ENCODE measurements around the gene L1TD1. TPM values are rescaled to one million over a fixed set of nuclear protein-coding genes. Genes with fewer than 3 reads are reported as not detected.

L1TD1 gene
- total and polyA plus RNA-seq, 4 donors: 0.28 to 2.0 (median 0.61) TPM

DNA sequence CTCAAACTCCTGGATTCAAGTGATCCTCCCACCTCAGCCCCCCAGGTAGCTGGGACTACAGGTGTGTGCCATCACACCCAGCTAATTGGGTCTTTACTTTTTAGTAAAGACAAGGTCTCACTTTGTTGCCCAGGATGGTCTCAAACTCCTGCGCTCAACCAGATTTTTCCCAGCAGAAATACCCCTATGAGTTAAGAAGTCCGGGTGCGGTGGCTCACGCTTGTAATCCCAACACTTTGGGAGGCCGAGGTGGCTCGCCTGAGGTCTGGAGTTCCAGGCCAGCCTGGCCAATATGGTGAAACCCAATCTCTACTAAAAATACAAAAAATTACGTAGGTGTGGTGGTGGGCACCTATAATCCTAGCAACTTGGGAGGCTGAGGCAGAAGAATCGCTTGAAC is 6.5 kb upstream of the L1TD1 start:
- no peak for DNase-seq
- TF ChIP-seq, protein P1, sequence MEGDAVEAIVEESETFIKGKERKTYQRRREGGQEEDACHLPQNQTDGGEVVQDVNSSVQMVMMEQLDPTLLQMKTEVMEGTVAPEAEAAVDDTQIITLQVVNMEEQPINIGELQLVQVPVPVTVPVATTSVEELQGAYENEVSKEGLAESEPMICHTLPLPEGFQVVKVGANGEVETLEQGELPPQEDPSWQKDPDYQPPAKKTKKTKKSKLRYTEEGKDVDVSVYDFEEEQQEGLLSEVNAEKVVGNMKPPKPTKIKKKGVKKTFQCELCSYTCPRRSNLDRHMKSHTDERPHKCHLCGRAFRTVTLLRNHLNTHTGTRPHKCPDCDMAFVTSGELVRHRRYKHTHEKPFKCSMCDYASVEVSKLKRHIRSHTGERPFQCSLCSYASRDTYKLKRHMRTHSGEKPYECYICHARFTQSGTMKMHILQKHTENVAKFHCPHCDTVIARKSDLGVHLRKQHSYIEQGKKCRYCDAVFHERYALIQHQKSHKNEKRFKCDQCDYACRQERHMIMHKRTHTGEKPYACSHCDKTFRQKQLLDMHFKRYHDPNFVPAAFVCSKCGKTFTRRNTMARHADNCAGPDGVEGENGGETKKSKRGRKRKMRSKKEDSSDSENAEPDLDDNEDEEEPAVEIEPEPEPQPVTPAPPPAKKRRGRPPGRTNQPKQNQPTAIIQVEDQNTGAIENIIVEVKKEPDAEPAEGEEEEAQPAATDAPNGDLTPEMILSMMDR (IDR thresholded peaks at IDR 0.05; ENCODE audit: control extremely low read depth, extremely low read depth): no peak
- 97 to 99% methylated on average over 8 of the region's 8 CpGs for WGBS, 2 donors
- no peak overlapping the region for H3K27ac ChIP-seq (ENCODE audit: low read depth in 1 of 2, low read length in 1 of 2)
- no peak overlapping the region for H3K9ac ChIP-seq (ENCODE audit: insufficient read depth in 1 of 2, low read length in 2 of 2)
- H3K4me3 ChIP-seq: no peak overlapping the region
- no peaks in the 10 kb centered on the region for H3K36me3 ChIP-seq (ENCODE audit: control insufficient read depth in 4 of 4, insufficient read depth in 4 of 4, low read length in 4 of 4)
- no peak for ATAC-seq (ENCODE audit: insufficient read depth, low FRiP score)
- peaks cover 0 to 4% (median 0%) of the 10 kb centered on the region in 5 donors for H3K4me1 ChIP-seq (ENCODE audit: control insufficient read depth in 5 of 5, insufficient read depth in 5 of 5, low read length in 5 of 5)
- H3K9me3 ChIP-seq (ENCODE audit: control insufficient read depth in 4 of 4, insufficient read depth in 3 of 4, low read length in 3 of 4): no peaks in the 10 kb centered on the region
- no peaks in the 10 kb centered on the region for H3K27me3 ChIP-seq (ENCODE audit: control insufficient read depth in 3 of 3, insufficient read depth in 3 of 3, low read length in 2 of 3)

DNA sequence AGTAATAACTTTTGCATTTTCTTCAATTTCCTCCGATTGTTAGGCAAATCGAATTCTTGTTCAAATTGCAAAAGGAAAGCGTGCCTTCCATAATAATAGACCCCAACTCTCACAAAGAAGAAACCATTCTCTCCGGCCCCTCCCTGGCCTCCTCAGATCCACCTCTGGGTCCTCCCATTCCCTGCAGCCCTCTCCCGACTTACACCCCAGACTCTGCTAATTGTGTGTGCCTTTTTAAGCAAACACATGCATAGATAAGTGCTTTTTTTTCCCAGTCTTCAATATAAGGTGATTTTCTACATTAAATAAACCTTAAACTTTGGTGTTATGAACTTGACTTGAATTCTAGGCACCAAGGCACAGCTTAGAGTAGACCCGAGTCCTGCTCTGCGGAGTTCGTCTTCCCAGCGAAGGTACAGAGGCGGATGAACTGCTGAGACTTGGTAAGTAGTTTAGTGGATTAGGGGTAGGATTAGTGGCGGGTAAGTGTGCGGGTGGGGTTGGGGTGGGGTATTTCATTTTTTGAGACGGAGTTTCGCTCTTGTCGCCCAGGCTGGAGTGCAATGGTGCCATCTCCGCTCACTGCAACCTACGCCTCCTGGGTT is 1.5 kb downstream of the L1TD1 start:
- TF ChIP-seq, protein P1 (IDR thresholded peaks at IDR 0.05; ENCODE audit: control extremely low read depth, extremely low read depth): no peak
- Histone ChIP-seq H3K4me3 (no peak overlapping the region), H3K27ac (ENCODE audit: low read depth in 1 of 2, low read length in 1 of 2) (no peak overlapping the region), H3K9me3 (ENCODE audit: control insufficient read depth in 4 of 4, insufficient read depth in 3 of 4, low read length in 3 of 4) (no peaks in the 10 kb centered on the region), H3K36me3 (ENCODE audit: control insufficient read depth in 4 of 4, insufficient read depth in 4 of 4, low read length in 4 of 4) (no peaks in the 10 kb centered on the region), H3K4me1 (ENCODE audit: control insufficient read depth in 5 of 5, insufficient read depth in 5 of 5, low read length in 5 of 5) (peaks cover 0 to 8% (median 0%) of the 10 kb centered on the region in 5 donors), H3K9ac (ENCODE audit: insufficient read depth in 1 of 2, low read length in 2 of 2) (no peak overlapping the region), H3K27me3 (ENCODE audit: control insufficient read depth in 3 of 3, insufficient read depth in 3 of 3, low read length in 2 of 3) (peaks cover 0 to 5% (median 4%) of the 10 kb centered on the region in 3 donors)
- DNase-seq: no peak
- no peak for ATAC-seq (ENCODE audit: insufficient read depth, low FRiP score)
- 80 to 90% methylated on average over 17 of the region's 17 CpGs for WGBS, 2 donors

DNA sequence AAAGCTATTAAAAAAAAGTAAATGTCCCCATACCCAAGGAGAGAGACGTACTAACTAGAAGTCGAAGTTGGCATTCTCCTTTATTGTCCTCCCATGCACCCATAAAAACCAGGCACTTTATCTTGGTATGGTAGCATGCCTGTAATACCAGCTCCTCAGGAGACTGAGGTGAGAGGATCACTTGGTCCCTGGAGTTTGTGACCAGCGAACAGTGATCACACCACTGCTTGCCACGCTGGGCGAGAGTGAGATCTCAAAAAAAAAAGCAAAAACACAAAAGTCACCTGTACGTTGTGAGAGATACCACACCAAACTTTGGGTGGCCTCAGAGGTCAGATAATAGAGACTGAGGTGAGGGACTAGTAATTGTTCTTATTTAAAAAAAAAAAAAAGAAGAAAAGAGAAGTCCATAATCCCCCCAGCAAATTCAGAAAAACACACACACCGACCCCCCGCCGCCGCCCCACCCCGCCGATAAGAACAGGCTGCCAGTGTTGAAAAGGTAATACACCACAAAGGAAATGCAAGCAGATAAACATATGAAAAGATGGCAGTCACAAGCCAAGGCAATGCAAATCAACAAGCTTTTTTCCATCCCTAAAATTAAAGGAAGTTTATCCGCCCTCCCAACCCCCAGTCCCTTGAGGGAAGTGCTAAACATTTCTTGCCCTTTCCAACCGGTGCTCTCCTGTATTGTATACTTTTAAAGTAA is 3.6 kb downstream of the L1TD1 start:
- DNase-seq (no peak), ATAC-seq (ENCODE audit: insufficient read depth, low FRiP score) (no peak)
- Histone ChIP-seq H3K9me3 (ENCODE audit: control insufficient read depth in 4 of 4, insufficient read depth in 3 of 4, low read length in 3 of 4) (no peaks in the 10 kb centered on the region), H3K27me3 (ENCODE audit: control insufficient read depth in 3 of 3, insufficient read depth in 3 of 3, low read length in 2 of 3) (peaks cover 0 to 5% (median 4%) of the 10 kb centered on the region in 3 donors), H3K27ac (ENCODE audit: low read depth in 1 of 2, low read length in 1 of 2) (no peak overlapping the region), H3K36me3 (ENCODE audit: control insufficient read depth in 4 of 4, insufficient read depth in 4 of 4, low read length in 4 of 4) (no peaks in the 10 kb centered on the region), H3K4me1 (ENCODE audit: control insufficient read depth in 5 of 5, insufficient read depth in 5 of 5, low read length in 5 of 5) (peaks cover 0 to 8% (median 0%) of the 10 kb centered on the region in 5 donors), H3K9ac (ENCODE audit: insufficient read depth in 1 of 2, low read length in 2 of 2) (no peak overlapping the region), H3K4me3 (no peak overlapping the region)
- TF ChIP-seq, protein P1 (IDR thresholded peaks at IDR 0.05; ENCODE audit: control extremely low read depth, extremely low read depth): no peak
- 39 to 48% methylated on average over 14 of the region's 14 CpGs for WGBS, 2 donors

Measured in lung (tissue), 12 donors.